Measurements from ENCODE around the gene CETN1.

GRCh38 chr18:617970-618504 is 37.9 kb downstream of the CETN1 start:
- TF ChIP-seq CTCF (IDR thresholded peaks at IDR 0.05) (no peak), POLR2AphosphoS5 (IDR thresholded peaks at IDR 0.05) (no peak), EP300 (IDR thresholded peaks at IDR 0.05) (no peak)
